Measurements from ENCODE around the gene CRIP1.

The CRIP1 gene

DNA sequence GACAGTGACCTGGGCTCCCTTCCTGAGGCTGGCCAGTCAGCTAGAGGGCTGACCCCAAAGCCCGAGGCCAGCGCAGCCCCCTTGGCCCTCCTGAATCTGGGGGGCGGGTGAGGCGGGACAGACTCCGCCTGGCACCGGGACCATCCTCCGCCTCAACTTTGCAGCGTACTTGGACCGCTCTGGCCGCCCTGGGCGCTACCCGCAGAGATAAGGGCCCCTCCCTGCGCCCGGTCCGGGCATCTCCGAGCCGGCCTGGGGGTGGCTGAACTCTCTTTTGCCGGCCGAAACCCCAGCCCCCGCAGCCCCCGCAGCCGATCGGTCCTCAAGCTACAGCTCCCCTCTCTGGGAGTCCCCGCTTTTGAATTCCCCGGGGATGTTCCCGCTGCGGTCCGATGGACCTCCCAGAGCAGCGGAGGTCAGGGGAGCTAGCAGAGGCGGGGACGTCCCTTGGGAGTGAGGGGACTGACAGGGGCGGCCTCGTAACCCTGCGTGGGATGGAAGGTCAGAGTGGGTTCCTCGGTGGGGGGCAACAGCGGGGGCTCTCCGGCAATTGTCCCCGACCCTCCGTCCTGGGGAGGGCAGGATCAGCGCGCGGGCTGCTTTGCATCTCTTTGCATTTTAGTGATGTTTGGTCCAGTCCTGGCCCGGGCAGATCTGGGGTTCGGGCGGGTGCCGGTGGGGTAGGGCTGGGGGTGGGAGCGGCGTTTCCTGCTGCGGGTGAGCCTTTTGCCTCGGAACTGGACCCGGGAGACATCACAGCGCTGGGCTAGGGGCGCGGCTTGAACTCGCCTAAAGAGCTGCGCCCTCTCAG, at the start of gene CRIP1:
TSS of gene CRIP1 (plus strand) at position 724 of the 811 bp plus-strand sequence. CDS start 374 bp downstream, outside the sequence.
- peak within 1 kb of the TSS; percentile 80 for H3K9ac ChIP-seq (ENCODE audit: low read length)
- peak within 1 kb of the TSS; percentile 80 for H3K4me3 ChIP-seq (ENCODE audit: low read length)
- peaks cover 77% of the 10 kb centered on the region for H3K4me1 ChIP-seq (ENCODE audit: control insufficient read depth, insufficient read depth, low read length)
- no peaks in the 10 kb centered on the region for H3K36me3 ChIP-seq (ENCODE audit: control insufficient read depth, insufficient read depth, low read length)
- no peaks in the 10 kb centered on the region for H3K9me3 ChIP-seq (ENCODE audit: control insufficient read depth, low read length)
- no peaks in the 10 kb centered on the region for H3K27me3 ChIP-seq (ENCODE audit: control insufficient read depth, insufficient read depth, low read length)

- Histone ChIP-seq H3K9ac (ENCODE audit: low read length) (no peak overlapping the region), H3K36me3 (ENCODE audit: control insufficient read depth, insufficient read depth, low read length) (no peaks in the 10 kb centered on the region), H3K4me3 (ENCODE audit: low read length) (no peak overlapping the region), H3K4me1 (ENCODE audit: control insufficient read depth, insufficient read depth, low read length) (peaks cover 4% of the 10 kb centered on the region), H3K27me3 (ENCODE audit: control insufficient read depth, insufficient read depth, low read length) (no peaks in the 10 kb centered on the region), H3K9me3 (ENCODE audit: control insufficient read depth, low read length) (no peaks in the 10 kb centered on the region)
Measured at GRCh38 chr14:105436891-105437722, 49.6 kb upstream of the CRIP1 start.

DNA sequence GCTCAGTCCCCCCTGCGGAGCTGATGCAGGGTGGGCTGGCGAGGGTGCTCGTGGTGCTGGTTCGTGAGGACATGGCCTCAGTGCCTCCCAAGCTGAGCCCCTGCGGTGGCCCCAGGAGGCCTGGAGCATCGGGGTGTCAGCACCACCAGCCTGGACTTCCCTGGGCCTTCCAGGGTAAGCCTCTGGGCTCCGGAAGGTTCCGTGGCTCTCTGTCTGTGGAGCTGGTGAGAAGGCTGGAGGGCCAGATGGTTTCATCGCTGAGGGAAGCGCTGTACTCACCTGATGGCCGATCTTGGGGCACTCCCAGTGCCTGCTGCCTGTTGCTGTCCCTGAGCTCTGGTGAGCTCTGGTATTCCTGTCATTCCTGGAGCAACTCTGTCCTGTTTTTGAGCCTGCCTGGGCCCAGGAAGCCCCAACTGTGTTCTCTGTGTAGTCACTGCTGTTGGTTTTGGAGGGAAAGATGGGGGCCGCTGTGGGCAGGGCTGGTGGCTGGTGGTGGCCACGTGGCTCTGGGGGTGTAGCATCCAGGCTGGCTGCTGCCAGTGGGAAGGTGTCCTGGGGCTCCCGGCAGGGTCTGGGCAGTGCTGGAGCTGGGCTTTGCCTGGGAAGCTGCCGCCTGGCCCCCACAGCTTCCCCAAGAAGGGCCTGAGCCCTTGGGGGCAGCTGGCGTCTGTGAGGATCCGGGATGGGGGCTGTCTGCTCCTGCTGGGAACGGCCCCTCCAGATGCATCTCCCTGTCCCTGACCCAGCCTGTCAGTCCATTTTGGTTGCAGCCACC, 48.8 kb upstream of the CRIP1 start:
- Histone ChIP-seq H3K4me3 (ENCODE audit: low read length) (no peak overlapping the region), H3K9me3 (ENCODE audit: control insufficient read depth, low read length) (no peaks in the 10 kb centered on the region), H3K27me3 (ENCODE audit: control insufficient read depth, insufficient read depth, low read length) (no peaks in the 10 kb centered on the region), H3K4me1 (ENCODE audit: control insufficient read depth, insufficient read depth, low read length) (peaks cover 4% of the 10 kb centered on the region), H3K9ac (ENCODE audit: low read length) (no peak overlapping the region), H3K36me3 (ENCODE audit: control insufficient read depth, insufficient read depth, low read length) (no peaks in the 10 kb centered on the region)

GRCh38 chr14:105439179-105439578, 47.5 kb upstream of the CRIP1 start:
- Histone ChIP-seq H3K27me3 (ENCODE audit: control insufficient read depth, insufficient read depth, low read length) (no peaks in the 10 kb centered on the region), H3K36me3 (ENCODE audit: control insufficient read depth, insufficient read depth, low read length) (no peaks in the 10 kb centered on the region)

DNA sequence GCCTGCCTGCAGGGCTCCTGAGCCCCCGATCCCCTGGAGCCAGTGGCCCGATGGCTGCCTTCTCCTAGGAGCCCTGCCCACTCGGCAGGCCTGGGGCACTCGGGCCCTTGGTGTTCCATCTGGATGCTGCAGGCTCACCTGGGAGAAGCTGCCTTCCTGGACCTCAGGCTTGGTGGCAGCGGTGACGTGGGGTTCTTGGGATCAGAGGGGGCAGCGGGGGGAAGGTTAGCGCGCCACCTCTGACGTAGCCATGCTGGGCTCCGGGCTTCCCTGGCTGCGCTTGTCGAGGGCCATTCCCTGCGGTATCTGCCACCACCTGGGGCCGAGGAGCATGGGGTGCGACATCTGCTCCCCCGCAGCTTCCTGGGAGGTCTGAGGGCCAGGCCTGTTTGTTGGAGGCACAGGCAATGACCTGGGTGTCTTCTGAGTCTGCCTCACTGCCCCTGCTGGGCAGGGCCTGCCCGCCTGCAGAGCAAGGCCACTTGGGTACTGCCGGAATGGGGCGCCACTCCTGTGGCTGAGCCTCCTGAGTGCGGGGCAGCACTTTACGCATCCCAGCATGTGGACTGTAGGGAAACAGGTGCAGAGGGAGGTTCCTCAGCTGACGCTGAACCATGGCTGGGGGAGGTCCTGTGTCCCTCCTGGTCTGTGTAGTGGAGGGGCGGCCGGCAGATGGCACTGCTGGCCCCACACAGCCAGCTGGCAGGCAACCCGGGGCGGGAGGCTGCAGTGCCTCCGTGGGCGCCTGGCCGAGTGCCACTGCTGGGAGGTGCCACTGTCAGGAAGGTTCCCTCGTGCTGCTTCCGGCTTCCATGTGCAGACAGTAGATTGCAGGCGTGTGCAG, 46.8 kb upstream of the CRIP1 start:
- Histone ChIP-seq H3K27me3 (ENCODE audit: control insufficient read depth, insufficient read depth, low read length) (no peaks in the 10 kb centered on the region), H3K4me3 (ENCODE audit: low read length) (no peak overlapping the region), H3K9me3 (ENCODE audit: control insufficient read depth, low read length) (no peaks in the 10 kb centered on the region), H3K9ac (ENCODE audit: low read length) (no peak overlapping the region), H3K4me1 (ENCODE audit: control insufficient read depth, insufficient read depth, low read length) (peaks cover 4% of the 10 kb centered on the region), H3K36me3 (ENCODE audit: control insufficient read depth, insufficient read depth, low read length) (no peaks in the 10 kb centered on the region)

More at GRCh38 chr14:105439179-105439578, 47.5 kb upstream of the CRIP1 start:
- Histone ChIP-seq H3K9ac (ENCODE audit: low read length) (no peak overlapping the region), H3K4me3 (ENCODE audit: low read length) (no peak overlapping the region), H3K4me1 (ENCODE audit: control insufficient read depth, insufficient read depth, low read length) (peaks cover 4% of the 10 kb centered on the region), H3K9me3 (ENCODE audit: control insufficient read depth, low read length) (no peaks in the 10 kb centered on the region)

- Histone ChIP-seq H3K4me1 (ENCODE audit: control insufficient read depth, insufficient read depth, low read length) (peaks cover 4% of the 10 kb centered on the region), H3K9ac (ENCODE audit: low read length) (no peak overlapping the region), H3K4me3 (ENCODE audit: low read length) (no peak overlapping the region)
Measured at GRCh38 chr14:105440554-105440900, 46.2 kb upstream of the CRIP1 start.

DNA sequence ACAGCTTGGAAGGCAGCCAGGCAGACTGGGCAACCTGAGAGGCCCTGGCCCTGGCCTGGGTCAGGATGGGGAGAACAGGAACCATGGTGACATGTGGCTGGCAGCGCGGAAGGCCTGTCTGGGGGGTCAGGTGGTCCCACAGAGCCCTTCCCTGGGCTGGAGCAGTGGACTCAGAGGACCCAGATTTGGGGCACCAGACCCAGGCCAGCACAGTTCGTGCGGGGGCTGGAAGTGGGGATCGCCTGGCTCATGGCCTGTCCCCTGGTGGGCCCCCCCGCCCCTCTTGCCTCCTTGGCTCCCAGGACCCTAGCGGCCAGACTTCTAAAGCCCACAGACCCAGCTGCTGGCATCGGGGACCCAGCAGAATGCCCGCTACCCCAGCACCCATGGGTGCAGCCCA, 45.7 kb upstream of the CRIP1 start:
- Histone ChIP-seq H3K27me3 (ENCODE audit: control insufficient read depth, insufficient read depth, low read length) (no peaks in the 10 kb centered on the region), H3K9me3 (ENCODE audit: control insufficient read depth, low read length) (no peaks in the 10 kb centered on the region), H3K9ac (ENCODE audit: low read length) (no peak overlapping the region), H3K4me1 (ENCODE audit: control insufficient read depth, insufficient read depth, low read length) (peaks cover 4% of the 10 kb centered on the region), H3K4me3 (ENCODE audit: low read length) (no peak overlapping the region), H3K36me3 (ENCODE audit: control insufficient read depth, insufficient read depth, low read length) (no peaks in the 10 kb centered on the region)

More at GRCh38 chr14:105440554-105440900, 46.2 kb upstream of the CRIP1 start:
- Histone ChIP-seq H3K27me3 (ENCODE audit: control insufficient read depth, insufficient read depth, low read length) (no peaks in the 10 kb centered on the region), H3K36me3 (ENCODE audit: control insufficient read depth, insufficient read depth, low read length) (no peaks in the 10 kb centered on the region), H3K9me3 (ENCODE audit: control insufficient read depth, low read length) (no peaks in the 10 kb centered on the region)

GRCh38 chr14:105442125-105442524, 44.6 kb upstream of the CRIP1 start:
- H3K9me3 ChIP-seq (ENCODE audit: control insufficient read depth, low read length), result no peaks in the 10 kb centered on the region
- no peak overlapping the region for H3K4me3 ChIP-seq (ENCODE audit: low read length)
- H3K4me1 ChIP-seq (ENCODE audit: control insufficient read depth, insufficient read depth, low read length), result peaks cover 3% of the 10 kb centered on the region
- no peak overlapping the region for H3K9ac ChIP-seq (ENCODE audit: low read length)
- no peaks in the 10 kb centered on the region for H3K36me3 ChIP-seq (ENCODE audit: control insufficient read depth, insufficient read depth, low read length)
- no peaks in the 10 kb centered on the region for H3K27me3 ChIP-seq (ENCODE audit: control insufficient read depth, insufficient read depth, low read length)

DNA sequence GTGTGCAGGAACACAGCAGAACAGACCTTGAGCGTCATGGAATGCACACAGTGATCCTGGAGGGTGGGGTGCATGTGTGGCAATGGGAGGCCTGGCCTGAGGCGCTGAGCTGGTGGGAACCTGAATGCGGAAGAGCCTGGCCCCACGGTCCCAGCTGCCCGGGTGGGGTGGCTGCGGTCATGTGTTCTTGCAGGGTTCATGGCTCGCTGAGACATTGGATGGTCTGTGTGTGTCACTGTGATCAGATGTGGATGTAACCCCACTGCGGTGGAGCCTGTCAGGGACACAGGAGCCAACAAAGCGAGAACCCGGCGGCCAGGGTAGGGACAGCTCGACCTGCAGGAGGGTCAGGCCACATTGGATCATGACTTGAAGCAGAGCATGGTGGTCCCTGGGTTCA, 43.9 kb upstream of the CRIP1 start:
- Histone ChIP-seq H3K9ac (ENCODE audit: low read length) (no peak overlapping the region), H3K9me3 (ENCODE audit: control insufficient read depth, low read length) (no peaks in the 10 kb centered on the region), H3K27me3 (ENCODE audit: control insufficient read depth, insufficient read depth, low read length) (no peaks in the 10 kb centered on the region), H3K4me1 (ENCODE audit: control insufficient read depth, insufficient read depth, low read length) (no peaks in the 10 kb centered on the region), H3K4me3 (ENCODE audit: low read length) (no peak overlapping the region), H3K36me3 (ENCODE audit: control insufficient read depth, insufficient read depth, low read length) (no peaks in the 10 kb centered on the region)

GRCh38 chr14:105444859-105445258, 41.8 kb upstream of the CRIP1 start:
- H3K9me3 ChIP-seq (ENCODE audit: control insufficient read depth, low read length), result no peaks in the 10 kb centered on the region

DNA sequence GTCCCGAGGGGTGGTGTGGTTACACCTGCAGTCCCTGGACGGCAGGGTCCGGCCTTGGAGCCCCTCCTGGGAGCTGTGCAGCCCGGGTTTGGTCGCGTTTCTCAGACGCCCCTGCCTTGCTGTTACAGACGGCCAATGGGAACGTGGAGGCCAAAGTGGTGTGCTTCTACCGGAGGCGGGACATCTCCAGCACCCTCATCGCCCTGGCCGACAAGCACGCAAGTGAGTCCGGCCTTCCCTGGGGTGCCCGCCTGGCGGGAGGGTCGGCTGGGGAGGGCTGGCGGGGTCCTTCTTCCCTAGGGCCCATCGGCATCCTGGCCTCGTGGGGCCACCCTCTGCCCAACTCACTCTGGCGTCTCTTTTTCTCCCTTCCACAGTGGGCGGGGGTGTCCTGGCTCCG, 41.4 kb upstream of the CRIP1 start:
- Histone ChIP-seq H3K36me3 (ENCODE audit: control insufficient read depth, insufficient read depth, low read length) (no peaks in the 10 kb centered on the region), H3K9ac (ENCODE audit: low read length) (no peak overlapping the region), H3K9me3 (ENCODE audit: control insufficient read depth, low read length) (no peaks in the 10 kb centered on the region)

More at GRCh38 chr14:105444859-105445258, 41.8 kb upstream of the CRIP1 start:
- Histone ChIP-seq H3K27me3 (ENCODE audit: control insufficient read depth, insufficient read depth, low read length) (no peaks in the 10 kb centered on the region), H3K4me3 (ENCODE audit: low read length) (no peak overlapping the region), H3K9ac (ENCODE audit: low read length) (no peak overlapping the region), H3K36me3 (ENCODE audit: control insufficient read depth, insufficient read depth, low read length) (no peaks in the 10 kb centered on the region), H3K4me1 (ENCODE audit: control insufficient read depth, insufficient read depth, low read length) (no peaks in the 10 kb centered on the region)

More for the DNA sequence above, 41.4 kb upstream of the CRIP1 start:
- Histone ChIP-seq H3K4me3 (ENCODE audit: low read length) (no peak overlapping the region), H3K4me1 (ENCODE audit: control insufficient read depth, insufficient read depth, low read length) (no peaks in the 10 kb centered on the region), H3K27me3 (ENCODE audit: control insufficient read depth, insufficient read depth, low read length) (no peaks in the 10 kb centered on the region)

Measured in mucosa of stomach (tissue), 1 donor.